OCI-LY1 (cell line): ENCODE measurements around the gene RAD51B.

ENCODE experiments used
- H2AFZ ChIP-seq: fragments of 200-600 bp; sonication (generic), shearing (Covaris generic); 2 replicates; pipeline ENCODE4 v1.6.0; 2014; ENCODE audit warnings: antibody characterized with exemption, mild to moderate bottlenecking, low read length
- H3F3A ChIP-seq: fragments of 200-600 bp; sonication (generic), shearing (Covaris generic); 2 replicates; pipeline ENCODE4 v1.6.0; 2014; ENCODE audit warnings: mild to moderate bottlenecking, antibody characterized with exemption, low read length, moderate library complexity; ENCODE audit not compliant: insufficient read depth
- H3K27ac ChIP-seq: fragments of 200-600 bp; sonication (generic); 2 replicates; pipeline ENCODE4 v1.5.1; 2014; ENCODE audit warnings: low read length, mixed run types, mild to moderate bottlenecking, low read depth; ENCODE audit not compliant: poor library complexity, severe bottlenecking
- H3K27me3 ChIP-seq: fragments of 200-600 bp; sonication (generic); 2 replicates; pipeline ENCODE4 v1.6.0; 2014; ENCODE audit warnings: antibody characterized with exemption, mild to moderate bottlenecking, low read length, moderate library complexity; ENCODE audit not compliant: insufficient read depth
- H3K36me3 ChIP-seq: fragments of 200-600 bp; sonication (generic); 2 replicates; pipeline ENCODE4 v1.6.1; 2014; ENCODE audit warnings: mild to moderate bottlenecking, antibody characterized with exemption, low read length, moderate library complexity, mixed read lengths; ENCODE audit not compliant: insufficient read depth
- H3K4me1 ChIP-seq: fragments of 200-600 bp; sonication (generic); 2 replicates; pipeline ENCODE4 v1.5.1; 2014; ENCODE audit warnings: mild to moderate bottlenecking, low read length, moderate library complexity; ENCODE audit not compliant: insufficient read depth, severe bottlenecking
- H3K4me2 ChIP-seq: fragments of 200-600 bp; sonication (generic), shearing (Covaris generic); 2 replicates; pipeline ENCODE4 v1.6.1; 2014; ENCODE audit warnings: low read length
- H3K4me3 ChIP-seq: fragments of 200-600 bp; sonication (generic); 2 replicates; pipeline ENCODE4 v1.5.1; 2014; ENCODE audit warnings: low read length, low read depth, mild to moderate bottlenecking, mixed read lengths; ENCODE audit not compliant: poor library complexity, severe bottlenecking
- H3K79me2 ChIP-seq: fragments of 200-600 bp; shearing (Covaris generic); 2 replicates; pipeline ENCODE4 v1.6.1; 2016; ENCODE audit warnings: mixed run types, low read length, mixed read lengths; ENCODE audit not compliant: insufficient read depth
- H3K9ac ChIP-seq: fragments of 200-600 bp; sonication (generic), shearing (Covaris generic); 2 replicates; pipeline ENCODE4 v1.6.1; 2014; ENCODE audit warnings: mild to moderate bottlenecking, low read length, mixed read lengths
- H3K9me2 ChIP-seq: fragments of 200-600 bp; sonication (generic), shearing (Covaris generic); 2 replicates; pipeline ENCODE4 v1.6.1; 2014; ENCODE audit warnings: low read depth, mild to moderate bottlenecking, low read length, mixed read lengths
- H3K9me3 ChIP-seq: fragments of 200-600 bp; shearing (Covaris generic); 2 replicates; pipeline ENCODE4 v1.6.1; 2014; ENCODE audit warnings: low read length, mixed read lengths
- H4K20me1 ChIP-seq: fragments of 200-600 bp; sonication (generic), shearing (Covaris generic); 2 replicates; pipeline ENCODE4 v1.6.0; 2016; ENCODE audit warnings: mild to moderate bottlenecking, low read length; ENCODE audit not compliant: insufficient read depth
- EZH2 ChIP-seq: fragments of 200-600 bp; sonication (generic), shearing (Covaris generic); IDR thresholded peaks from 2 replicates; pipeline ENCODE4 v1.8.0; 2017; ENCODE audit warnings: borderline replicate concordance, mixed run types, mild to moderate bottlenecking, antibody characterized with exemption, low read length, moderate library complexity, mixed read lengths
- TF ChIP-seq, protein P1 (sequence below): fragments of 200-600 bp; sonication (generic), shearing (Covaris generic); IDR thresholded peaks from 2 replicates; pipeline ENCODE4 v1.5.1; 2017; ENCODE audit warnings: mild to moderate bottlenecking, antibody characterized with exemption, low read length, moderate library complexity, mixed read lengths

Gene RAD51B

DNA sequence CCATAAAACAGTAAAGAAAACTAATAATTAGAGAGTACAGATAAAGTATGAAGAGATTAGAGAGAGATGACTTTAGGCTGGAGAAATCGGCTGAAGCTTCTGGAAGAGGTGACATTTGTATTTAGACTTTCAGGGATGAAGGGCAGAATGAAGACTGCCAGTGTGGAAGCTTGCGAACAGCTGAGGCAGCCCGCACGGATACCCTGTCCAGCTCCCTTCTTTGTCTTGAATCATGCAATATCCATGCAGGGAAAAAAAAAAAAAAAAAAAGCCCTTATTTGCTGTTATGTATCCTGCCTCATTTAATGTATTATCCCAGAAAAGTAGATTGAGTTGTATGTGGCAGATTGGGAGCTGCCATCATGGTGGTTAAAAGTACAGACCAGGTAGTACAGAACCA, 641.5 kb downstream of the RAD51B start:
- no peak overlapping the region for H3K4me3 ChIP-seq
- H3K9ac ChIP-seq, result no peak overlapping the region
- H3K9me3 ChIP-seq, result no peaks in the 10 kb centered on the region
- no peak overlapping the region for H3K27ac ChIP-seq
- H3K79me2 ChIP-seq, result no peaks in the 10 kb centered on the region
- no peaks in the 10 kb centered on the region for H3F3A ChIP-seq
- no peak overlapping the region for H3K4me2 ChIP-seq
- H2AFZ ChIP-seq, result no peak overlapping the region
- H3K4me1 ChIP-seq, result no peaks in the 10 kb centered on the region
- H3K36me3 ChIP-seq, result no peaks in the 10 kb centered on the region
- no peaks in the 10 kb centered on the region for H3K9me2 ChIP-seq
- no peaks in the 10 kb centered on the region for H4K20me1 ChIP-seq
- no peak for TF ChIP-seq EZH2
- TF ChIP-seq, protein P1, sequence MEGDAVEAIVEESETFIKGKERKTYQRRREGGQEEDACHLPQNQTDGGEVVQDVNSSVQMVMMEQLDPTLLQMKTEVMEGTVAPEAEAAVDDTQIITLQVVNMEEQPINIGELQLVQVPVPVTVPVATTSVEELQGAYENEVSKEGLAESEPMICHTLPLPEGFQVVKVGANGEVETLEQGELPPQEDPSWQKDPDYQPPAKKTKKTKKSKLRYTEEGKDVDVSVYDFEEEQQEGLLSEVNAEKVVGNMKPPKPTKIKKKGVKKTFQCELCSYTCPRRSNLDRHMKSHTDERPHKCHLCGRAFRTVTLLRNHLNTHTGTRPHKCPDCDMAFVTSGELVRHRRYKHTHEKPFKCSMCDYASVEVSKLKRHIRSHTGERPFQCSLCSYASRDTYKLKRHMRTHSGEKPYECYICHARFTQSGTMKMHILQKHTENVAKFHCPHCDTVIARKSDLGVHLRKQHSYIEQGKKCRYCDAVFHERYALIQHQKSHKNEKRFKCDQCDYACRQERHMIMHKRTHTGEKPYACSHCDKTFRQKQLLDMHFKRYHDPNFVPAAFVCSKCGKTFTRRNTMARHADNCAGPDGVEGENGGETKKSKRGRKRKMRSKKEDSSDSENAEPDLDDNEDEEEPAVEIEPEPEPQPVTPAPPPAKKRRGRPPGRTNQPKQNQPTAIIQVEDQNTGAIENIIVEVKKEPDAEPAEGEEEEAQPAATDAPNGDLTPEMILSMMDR, result no peak
- no peaks in the 10 kb centered on the region for H3K27me3 ChIP-seq

DNA sequence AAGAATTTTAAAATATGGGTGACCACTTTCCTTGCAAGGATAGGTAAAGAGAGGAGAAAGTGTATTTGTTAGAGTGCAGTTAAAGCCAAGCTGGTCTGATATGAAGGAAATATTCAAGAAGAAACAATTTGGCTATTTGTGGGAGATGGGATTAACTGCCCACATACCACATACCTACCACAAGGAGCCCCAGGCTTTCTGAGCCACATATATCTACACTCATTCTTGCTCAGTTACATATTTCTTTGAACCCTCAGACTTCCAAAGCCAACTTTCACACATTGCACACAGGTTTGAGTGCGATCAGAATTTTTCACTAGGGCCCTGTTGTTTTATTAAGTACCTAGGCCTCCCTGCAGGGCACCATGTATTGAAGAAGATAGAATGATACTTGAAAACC, 643.1 kb downstream of the RAD51B start:
- Histone ChIP-seq H3K9me2 (no peaks in the 10 kb centered on the region), H3K27ac (no peak overlapping the region), H2AFZ (no peak overlapping the region), H3K9me3 (no peaks in the 10 kb centered on the region), H4K20me1 (no peaks in the 10 kb centered on the region), H3K4me2 (no peak overlapping the region), H3K4me1 (no peaks in the 10 kb centered on the region), H3K79me2 (no peaks in the 10 kb centered on the region), H3F3A (no peaks in the 10 kb centered on the region), H3K9ac (no peak overlapping the region), H3K36me3 (no peaks in the 10 kb centered on the region), H3K4me3 (no peak overlapping the region), H3K27me3 (no peaks in the 10 kb centered on the region)
- no peak for TF ChIP-seq EZH2
- TF ChIP-seq, protein P1, result no peak

DNA sequence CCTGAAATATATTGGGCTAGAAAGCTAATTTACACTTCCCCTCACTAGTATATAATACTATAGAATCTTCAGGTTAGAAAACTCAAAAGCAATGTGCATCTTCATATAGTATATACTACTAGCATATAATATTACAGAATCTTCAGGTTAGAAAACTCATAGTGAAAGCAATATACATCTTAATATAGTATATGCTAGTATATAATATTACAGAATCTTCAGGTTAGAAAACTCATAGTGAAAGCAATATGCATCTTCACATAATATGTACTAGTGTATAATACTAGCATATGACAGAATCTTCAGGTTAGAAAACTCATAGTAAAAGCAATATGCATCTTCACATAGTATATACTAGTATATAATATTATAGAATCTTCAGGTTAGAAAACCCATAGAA, 643.7 kb downstream of the RAD51B start:
- Histone ChIP-seq H3K4me3 (no peak overlapping the region), H3K27ac (no peak overlapping the region), H3K27me3 (no peaks in the 10 kb centered on the region), H3K9me3 (no peaks in the 10 kb centered on the region), H3K36me3 (no peaks in the 10 kb centered on the region), H3K4me2 (no peak overlapping the region), H3K79me2 (no peaks in the 10 kb centered on the region), H3K4me1 (no peaks in the 10 kb centered on the region), H2AFZ (no peak overlapping the region), H3F3A (no peaks in the 10 kb centered on the region), H3K9ac (no peak overlapping the region), H4K20me1 (no peaks in the 10 kb centered on the region), H3K9me2 (no peaks in the 10 kb centered on the region)
- no peak for TF ChIP-seq EZH2
- TF ChIP-seq, protein P1, result no peak
